DOHH2 (cell line): ENCODE data around the gene STX18.
A peak's percentile ranks its signal among the peaks of the same experiment; 100 is the strongest.

Source experiments
- H3F3A ChIP-seq: fragments of 200-600 bp; sonication (generic), shearing (Covaris generic); 2 replicates; pipeline ENCODE4 v1.6.0; 2016; ENCODE audit warnings: antibody characterized with exemption, mild to moderate bottlenecking; ENCODE audit not compliant: control insufficient read depth, insufficient read depth
- H3K27ac ChIP-seq: fragments of 200-600 bp; sonication (generic); 2 replicates; pipeline ENCODE4 v1.5.1; 2014; ENCODE audit warnings: low read depth, mild to moderate bottlenecking, low read length, moderate library complexity
- H3K27me3 ChIP-seq: fragments of 200-600 bp; sonication (generic); 2 replicates; pipeline ENCODE4 v1.6.1; 2014; ENCODE audit warnings: mild to moderate bottlenecking, low read length, mixed read lengths; ENCODE audit not compliant: control insufficient read depth
- H3K36me3 ChIP-seq: fragments of 200-600 bp; sonication (generic); 2 replicates; pipeline ENCODE4 v1.6.1; 2014; ENCODE audit warnings: mild to moderate bottlenecking, low read length, moderate library complexity, mixed read lengths; ENCODE audit not compliant: control insufficient read depth
- H3K4me1 ChIP-seq: fragments of 200-600 bp; sonication (generic); 2 replicates; pipeline ENCODE4 v1.6.1; 2014; ENCODE audit warnings: mild to moderate bottlenecking, low read length, mixed read lengths; ENCODE audit not compliant: control insufficient read depth
- H3K4me2 ChIP-seq: fragments of 200-600 bp; sonication (generic); 2 replicates; pipeline ENCODE4 v1.6.0; 2014; ENCODE audit warnings: mild to moderate bottlenecking, low read length, moderate library complexity
- H3K4me3 ChIP-seq: fragments of 200-600 bp; sonication (generic); 2 replicates; pipeline ENCODE4 v1.5.1; 2014; ENCODE audit warnings: mild to moderate bottlenecking, low read length, mixed read lengths
- H3K79me2 ChIP-seq: fragments of 200-600 bp; sonication (generic); 2 replicates; pipeline ENCODE4 v1.6.1; 2014; ENCODE audit warnings: mild to moderate bottlenecking, low read length, mixed read lengths; ENCODE audit not compliant: control insufficient read depth
- H3K9me2 ChIP-seq: fragments of 200-600 bp; sonication (generic); replicated peaks from 2 replicates; pipeline ENCODE4 v1.6.1; 2014; ENCODE audit warnings: mild to moderate bottlenecking, low read length, mixed read lengths; ENCODE audit not compliant: control insufficient read depth
- H3K9me3 ChIP-seq: fragments of 200-600 bp; sonication (generic); 2 replicates; pipeline ENCODE4 v1.6.1; 2014; ENCODE audit warnings: antibody characterized with exemption, low read length, mixed read lengths; ENCODE audit not compliant: control insufficient read depth, insufficient read depth
- H4K20me1 ChIP-seq: fragments of 200-600 bp; sonication (generic); 2 replicates; pipeline ENCODE4 v1.6.0; 2014; ENCODE audit warnings: low read depth, mild to moderate bottlenecking, antibody characterized with exemption, low read length, moderate library complexity; ENCODE audit not compliant: control insufficient read depth, insufficient read depth
- CTCF ChIP-seq: fragments of 200-600 bp; sonication (generic); IDR thresholded peaks from one replicate; pipeline ENCODE4 v1.5.1; 2014; ENCODE audit warnings: antibody characterized with exemption, mild to moderate bottlenecking, low read depth, low read length; ENCODE audit not compliant: poor library complexity, severe bottlenecking
- EZH2phosphoT487 ChIP-seq: fragments of 200-600 bp; sonication (generic); IDR thresholded peaks from 2 replicates; pipeline ENCODE4 v1.6.1; 2017; ENCODE audit warnings: borderline replicate concordance, mild to moderate bottlenecking, antibody characterized with exemption, low read length, moderate library complexity, mixed read lengths

The STX18 gene

GRCh38 chr4:4490041-4490440 lies 51.8 kb downstream of the STX18 start:
- Histone ChIP-seq H3F3A (peaks cover 19% of the 10 kb centered on the region), H3K27ac (no peak overlapping the region), H3K9me3 (no peaks in the 10 kb centered on the region), H3K79me2 (peaks cover 56% of the 10 kb centered on the region), H3K4me1 (peaks cover 52% of the 10 kb centered on the region), H3K27me3 (no peaks in the 10 kb centered on the region), H4K20me1 (peaks cover 5% of the 10 kb centered on the region; the same call in 1 of the 2 replicates), H3K4me2 (no peak overlapping the region), H3K36me3 (no peaks in the 10 kb centered on the region), H3K4me3 (no peak overlapping the region), H3K9me2 (no peaks in the 10 kb centered on the region)
- TF ChIP-seq EZH2phosphoT487: no peak
- no peak for TF ChIP-seq CTCF

- H4K20me1 ChIP-seq: peaks cover 5% of the 10 kb centered on the region; the same call in 1 of the 2 replicates
- H3K4me3 ChIP-seq: no peak overlapping the region
- H3K4me1 ChIP-seq: peaks cover 52% of the 10 kb centered on the region
- H3K4me2 ChIP-seq: peak overlapping the region; percentile 16
- H3K79me2 ChIP-seq: peaks cover 57% of the 10 kb centered on the region
- no peaks in the 10 kb centered on the region for H3K36me3 ChIP-seq
- H3K9me2 ChIP-seq: no peaks in the 10 kb centered on the region
- peaks cover 19% of the 10 kb centered on the region for H3F3A ChIP-seq
- H3K27me3 ChIP-seq: no peaks in the 10 kb centered on the region
- no peak overlapping the region for H3K27ac ChIP-seq
- TF ChIP-seq EZH2phosphoT487 (no peak), CTCF (peak; percentile 93)
- no peaks in the 10 kb centered on the region for H3K9me3 ChIP-seq
These were observed 53.1 kb downstream of the STX18 start for GRCh38 chr4:4488405-4489404.

GRCh38 chr4:4486969-4487368 lies 54.9 kb downstream of the STX18 start:
- TF ChIP-seq EZH2phosphoT487 (no peak), CTCF (no peak)
- Histone ChIP-seq H3F3A (peaks cover 16% of the 10 kb centered on the region), H3K27ac (no peak overlapping the region), H3K36me3 (no peaks in the 10 kb centered on the region), H3K4me2 (no peak overlapping the region), H3K9me2 (no peaks in the 10 kb centered on the region), H4K20me1 (peaks cover 5% of the 10 kb centered on the region; the same call in 1 of the 2 replicates), H3K4me3 (no peak overlapping the region), H3K4me1 (peaks cover 37% of the 10 kb centered on the region), H3K79me2 (peaks cover 54% of the 10 kb centered on the region), H3K27me3 (no peaks in the 10 kb centered on the region), H3K9me3 (no peaks in the 10 kb centered on the region)
